ENCODE measurements around the gene SLC22A2. TPM values are rescaled to one million over a fixed set of nuclear protein-coding genes. Genes with fewer than 3 reads are reported as not detected.

Gene SLC22A2
- total and polyA plus RNA-seq, 10 of the 15 experiments (the other 5 are each of a cell fraction or from before 2014, with no cell fraction given) = 0.12 TPM; not detected in 9

- CTCF ChIA-PET = no interaction called here
- no peaks in the 10 kb centered on the region for H3K4me1 ChIP-seq (ENCODE audit: control insufficient read depth, insufficient read depth, low read length)
- 18% methylated on average over 6 of the region's 6 CpGs for whole genome bisulfite sequencing (ENCODE audit: insufficient coverage, insufficient replicate concordance, low lambda C conversion rate, missing lambda C conversion rate)
These were observed 88.5 kb downstream of the SLC22A2 start for GRCh38 chr6:160170018-160170680.

More at GRCh38 chr6:160170018-160170680, 88.5 kb downstream of the SLC22A2 start:
- DNase-seq (ENCODE audit: low read depth, low spot score) (no peak), ATAC-seq (no peak), FAIRE-seq (no peak)
- Histone ChIP-seq H4K20me1 (ENCODE audit: control insufficient read depth, insufficient read depth) (no peaks in the 10 kb centered on the region), H3K4me2 (ENCODE audit: control insufficient read depth, insufficient read depth) (no peak overlapping the region), H3K9ac (ENCODE audit: control insufficient read depth, insufficient read depth, low read length) (no peak overlapping the region), H3K9me3 (replicated peaks; ENCODE audit: control insufficient read depth, insufficient read depth, low read length) (no peaks in the 10 kb centered on the region), H3K79me2 (ENCODE audit: control insufficient read depth, insufficient read depth, low read length) (no peaks in the 10 kb centered on the region), H3K4me3 (no peak overlapping the region), H3K27me3 (replicated peaks in 1 of 2; ENCODE audit: control insufficient read depth in 2 of 2, insufficient read depth in 2 of 2, low read length in 1 of 2) (no peaks in the 10 kb centered on the region; a peak in 1 of 4 replicates), H3K36me3 (ENCODE audit: control insufficient read depth in 2 of 2, insufficient read depth in 2 of 2, low read length in 1 of 2) (no peaks in the 10 kb centered on the region), H2AFZ (ENCODE audit: control insufficient read depth, low read depth, low read length) (no peak overlapping the region), H3K27ac (ENCODE audit: control insufficient read depth, insufficient read depth) (no peak overlapping the region)
- in situ Hi-C loops (cut with MboI) = no loop called here
- RAD21 ChIA-PET (ENCODE audit: unreplicated experiment) = no interaction called here
- POLR2A ChIA-PET = no interaction called here
- TF ChIP-seq LARP7 (IDR thresholded peaks at IDR 0.05) = no peak
- no peak for TF ChIP-seq ZNF207 (IDR thresholded peaks at IDR 0.05; ENCODE audit: borderline replicate concordance)
- TF ChIP-seq HDGF (IDR thresholded peaks at IDR 0.05) = no peak
- TF ChIP-seq PAX5 (IDR thresholded peaks at IDR 0.05; ENCODE audit: borderline replicate concordance, low read depth, low read length) = no peak
- no peak for TF ChIP-seq BMI1 (IDR thresholded peaks at IDR 0.05; ENCODE audit: borderline replicate concordance)
- TF ChIP-seq CEBPB (IDR thresholded peaks at IDR 0.05; ENCODE audit: borderline replicate concordance in 1 of 2, low read depth in 2 of 2, low read length in 2 of 2) = no peak
- no peak for TF ChIP-seq SIX5 (IDR thresholded peaks at IDR 0.05; ENCODE audit: low read depth, low read length, severe bottlenecking)
- TF ChIP-seq MLLT1 (IDR thresholded peaks at IDR 0.05) = no peak
- TF ChIP-seq ETV6 (conservative IDR thresholded peaks at IDR 0.05 in 1 of 2, IDR thresholded peaks at IDR 0.05 in 1 of 2; ENCODE audit: borderline replicate concordance in 1 of 2, low read depth in 1 of 2) = no peak
- TF ChIP-seq MYB (IDR thresholded peaks at IDR 0.05; ENCODE audit: borderline replicate concordance, low read depth, low read length) = no peak
- TF ChIP-seq EED (IDR thresholded peaks at IDR 0.05; ENCODE audit: low read depth) = no peak
- no peak for TF ChIP-seq WRNIP1 (IDR thresholded peaks at IDR 0.05; ENCODE audit: borderline replicate concordance, low read depth, low read length)
- no peak for TF ChIP-seq CHD2 (IDR thresholded peaks at IDR 0.05; ENCODE audit: borderline replicate concordance, low read depth, low read length)
- TF ChIP-seq ZNF217 (IDR thresholded peaks at IDR 0.05) = no peak
- no peak for TF ChIP-seq STAT3 (IDR thresholded peaks at IDR 0.05; ENCODE audit: low read depth, low read length)
- no peak for TF ChIP-seq CHD1 (IDR thresholded peaks at IDR 0.05; ENCODE audit: low read depth, low read length)
- no peak for TF ChIP-seq ZNF274 (IDR thresholded peaks at IDR 0.05; ENCODE audit: insufficient read depth, insufficient read length)
- TF ChIP-seq, protein P1, sequence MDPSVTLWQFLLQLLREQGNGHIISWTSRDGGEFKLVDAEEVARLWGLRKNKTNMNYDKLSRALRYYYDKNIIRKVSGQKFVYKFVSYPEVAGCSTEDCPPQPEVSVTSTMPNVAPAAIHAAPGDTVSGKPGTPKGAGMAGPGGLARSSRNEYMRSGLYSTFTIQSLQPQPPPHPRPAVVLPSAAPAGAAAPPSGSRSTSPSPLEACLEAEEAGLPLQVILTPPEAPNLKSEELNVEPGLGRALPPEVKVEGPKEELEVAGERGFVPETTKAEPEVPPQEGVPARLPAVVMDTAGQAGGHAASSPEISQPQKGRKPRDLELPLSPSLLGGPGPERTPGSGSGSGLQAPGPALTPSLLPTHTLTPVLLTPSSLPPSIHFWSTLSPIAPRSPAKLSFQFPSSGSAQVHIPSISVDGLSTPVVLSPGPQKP (IDR thresholded peaks at IDR 0.05; ENCODE audit: low read depth, low read length) = no peak
- TF ChIP-seq HSF1 (IDR thresholded peaks at IDR 0.05; ENCODE audit: low read depth, low read length) = no peak
- no peak for TF ChIP-seq SKIL (IDR thresholded peaks at IDR 0.05; ENCODE audit: low read depth, poor library complexity, severe bottlenecking)
- intact Hi-C loops (cut with micrococcal nuclease; ENCODE audit: unreplicated experiment) = no loop called here
- SMC1A ChIA-PET (ENCODE audit: uncharacterized antibody, unreplicated experiment) = no interaction called here
- no TSS peak for BruUV-seq (replicated peaks)

All from GM12878 (cell line).